ENCODE data around the gene CYBB.

Gene CYBB

DNA sequence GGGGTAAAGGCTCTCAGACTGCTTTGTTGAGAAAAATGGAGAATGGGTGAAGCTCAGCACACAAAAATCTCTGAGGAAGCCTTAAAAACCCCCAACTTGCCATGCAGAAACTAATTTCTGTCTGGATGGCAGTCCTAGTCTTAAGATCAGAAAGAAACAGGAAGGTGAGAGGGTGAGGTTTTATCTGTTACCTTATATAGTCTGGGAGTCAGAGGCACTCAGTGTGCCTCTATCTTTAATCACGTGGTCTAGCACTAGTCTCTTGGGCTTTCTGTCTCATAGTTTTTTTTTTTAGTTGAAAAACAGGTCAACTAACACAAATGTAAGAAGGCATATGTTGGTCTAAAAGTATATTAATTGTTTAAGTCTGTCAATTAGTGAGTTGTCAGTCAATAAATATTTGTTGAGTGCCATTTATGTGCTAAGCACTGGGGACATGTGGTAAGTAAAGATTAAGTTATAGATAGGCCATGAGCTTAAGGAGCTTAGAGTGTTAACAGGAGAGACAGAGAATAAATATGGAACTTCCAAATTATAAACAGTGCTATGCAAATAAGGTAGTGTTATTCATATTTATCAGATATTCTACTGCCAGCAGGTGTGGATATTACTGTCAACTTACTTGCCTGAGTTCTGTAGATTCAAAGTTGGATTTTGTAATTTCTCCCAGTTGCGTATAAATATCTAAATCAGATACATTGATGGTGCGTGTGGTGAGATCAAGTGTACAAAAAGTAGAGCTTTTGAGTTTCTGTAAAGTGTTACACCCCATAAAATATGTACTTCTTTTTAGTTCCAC, 7.0 kb downstream of the CYBB start:
- no peak for DNase-seq (ENCODE audit: low read depth)

DNA sequence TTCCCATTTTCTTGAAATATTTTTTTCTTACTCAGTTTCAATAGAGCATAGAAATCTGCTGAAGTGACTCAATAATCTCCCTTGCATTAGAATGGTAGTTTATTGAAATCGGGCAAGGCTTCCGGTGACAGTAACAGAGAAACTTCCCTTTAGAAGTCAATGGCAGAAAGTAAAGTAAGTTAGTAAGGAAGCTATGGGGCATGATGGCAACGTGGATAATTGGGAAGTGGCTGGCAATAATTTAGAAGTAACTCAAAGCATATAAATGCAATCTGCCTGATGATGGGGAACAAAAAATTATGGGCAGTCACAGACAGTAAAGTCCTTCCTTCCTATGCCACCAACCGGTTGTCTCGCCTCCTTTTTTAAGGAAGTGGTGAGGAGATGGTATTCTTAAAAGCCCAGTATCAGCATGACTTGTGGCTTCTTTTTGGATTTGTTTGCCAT, 7.6 kb downstream of the CYBB start:
- no peak for DNase-seq (ENCODE audit: low read depth)

DNA sequence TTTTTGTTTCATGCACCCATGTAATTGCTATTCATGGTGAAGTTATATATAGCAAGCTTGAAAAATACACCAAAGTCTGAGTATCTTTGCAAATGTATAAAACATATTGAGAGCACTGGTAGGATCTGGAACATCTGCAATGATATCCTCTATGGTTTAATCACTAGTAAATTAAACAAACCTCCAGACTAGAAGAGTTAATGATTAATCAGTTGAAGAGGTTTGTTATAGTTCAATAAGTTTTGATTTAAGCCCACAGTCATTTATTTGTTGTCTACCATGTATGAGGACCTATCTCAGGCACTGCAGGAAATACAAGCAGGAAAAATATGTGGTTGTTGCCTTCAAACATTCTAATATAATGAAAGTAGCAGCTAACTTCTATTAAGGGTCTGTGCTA, 16.5 kb downstream of the CYBB start:
- DNase-seq (ENCODE audit: low read depth): no peak

- no peak for DNase-seq (ENCODE audit: low read depth)
Measured at GRCh38 chrX:37796805-37797204, 16.9 kb downstream of the CYBB start.

DNA sequence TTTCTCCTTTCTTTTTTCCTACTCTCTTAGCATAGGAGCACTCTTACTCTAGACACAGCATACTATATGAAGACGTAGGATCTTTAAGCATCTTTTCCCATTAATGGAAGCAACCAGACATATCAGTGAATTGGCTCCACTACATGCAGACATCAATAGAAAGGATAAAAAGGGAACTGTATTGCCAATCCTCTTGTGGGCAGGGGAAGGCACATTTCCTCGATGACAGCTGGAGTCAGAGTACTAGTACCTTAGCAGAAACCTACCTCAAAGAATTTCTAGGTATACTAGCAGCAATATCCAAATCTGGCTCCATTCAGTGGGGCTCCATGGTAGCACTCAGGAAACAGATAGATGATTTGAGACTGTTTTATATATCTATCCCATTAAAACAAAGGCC, 20.1 kb downstream of the CYBB start:
- no peak for DNase-seq (ENCODE audit: low read depth)

DNA sequence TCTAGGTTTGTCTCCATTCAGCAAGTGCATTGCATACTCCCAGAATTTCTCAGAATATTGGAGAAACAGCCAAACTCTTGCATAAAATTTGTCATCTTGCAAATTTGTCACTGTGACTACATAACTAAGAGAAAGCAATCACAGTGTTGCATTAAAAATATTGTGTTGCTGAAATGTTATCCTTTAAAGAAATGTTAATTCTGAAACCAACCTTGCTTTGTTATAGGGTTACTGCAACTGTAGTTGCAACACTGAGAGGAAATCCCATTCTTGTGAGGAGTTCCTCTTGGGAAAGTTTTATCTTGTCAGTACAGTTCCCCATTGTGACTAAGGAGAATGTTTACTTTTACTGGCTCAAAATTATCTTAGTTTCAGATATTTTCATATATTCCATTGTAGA, 20.9 kb downstream of the CYBB start:
- DNase-seq (ENCODE audit: low read depth): no peak

GRCh38 chrX:37802028-37802427, 22.2 kb downstream of the CYBB start:
- no peak for DNase-seq (ENCODE audit: low read depth)

DNA sequence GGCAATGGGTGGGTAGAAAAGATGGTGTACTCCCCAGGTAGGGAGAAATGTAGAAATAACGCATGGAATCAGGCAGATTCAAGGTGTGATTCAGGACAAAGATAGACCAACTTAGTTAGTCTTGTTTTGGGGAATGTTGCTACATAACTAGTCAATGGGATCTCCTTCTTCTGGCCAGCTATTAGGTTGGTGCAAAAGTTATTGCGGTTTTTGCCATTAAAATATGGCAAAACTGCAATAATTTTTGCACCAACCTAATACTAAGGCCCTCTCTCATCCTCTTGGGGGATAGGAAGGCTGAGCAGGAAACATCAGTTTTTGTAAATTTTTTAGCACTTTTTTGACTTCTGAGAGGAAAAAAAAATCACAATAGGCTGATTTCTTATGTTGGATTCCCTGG, 23.2 kb downstream of the CYBB start:
- no peak for DNase-seq (ENCODE audit: low read depth)

- no peak for DNase-seq (ENCODE audit: low read depth)
Measured at GRCh38 chrX:37809970-37810369, 30.1 kb downstream of the CYBB start.

DNA sequence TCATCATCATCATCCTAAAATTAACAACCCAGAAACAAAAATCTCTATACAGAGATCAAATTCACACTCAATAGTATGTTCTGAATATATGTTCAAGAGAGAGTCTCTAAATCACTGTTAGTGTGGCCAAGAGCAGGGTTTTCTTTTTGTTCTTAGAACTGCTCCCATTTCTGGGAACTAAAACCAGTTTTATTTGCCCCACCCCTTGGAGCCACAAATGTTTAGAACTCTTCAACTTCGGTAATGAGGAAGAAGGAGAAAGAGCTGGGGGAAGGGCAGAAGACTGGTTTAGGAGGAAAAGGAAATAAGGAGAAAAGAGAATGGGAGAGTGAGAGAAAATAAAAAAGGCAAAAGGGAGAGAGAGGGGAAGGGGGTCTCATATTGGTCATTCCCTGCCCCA, 32.3 kb downstream of the CYBB start:
- no peak for DNase-seq (ENCODE audit: low read depth)

GRCh38 chrX:37813570-37813969, 33.7 kb downstream of the CYBB start:
- no peak for DNase-seq (ENCODE audit: low read depth)

- DNase-seq (ENCODE audit: low read depth): no peak
Measured at GRCh38 chrX:37815366-37815765, 35.5 kb downstream of the CYBB start.

DNA sequence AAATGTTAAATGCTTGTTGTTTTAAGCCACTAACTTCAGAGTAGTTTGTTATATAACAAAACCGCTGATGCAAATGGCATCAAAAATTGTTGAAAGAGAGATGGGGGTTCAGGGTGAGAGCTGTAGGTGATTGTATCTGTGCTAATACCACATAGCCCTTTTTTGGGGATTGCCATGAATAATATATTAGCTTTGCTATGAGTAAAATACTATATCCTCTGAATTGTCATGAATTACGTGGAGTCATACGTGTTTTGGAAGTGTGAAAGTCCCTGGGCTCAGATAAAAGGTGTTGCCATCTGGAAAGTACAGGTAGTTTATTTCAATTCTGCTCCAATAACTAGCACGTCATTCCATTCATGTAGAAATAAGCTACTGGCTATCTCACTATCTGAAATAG, 36.9 kb downstream of the CYBB start:
- DNase-seq (ENCODE audit: low read depth): no peak

- no peak for DNase-seq (ENCODE audit: low read depth)
Measured at GRCh38 chrX:37817176-37817575, 37.3 kb downstream of the CYBB start.

DNA sequence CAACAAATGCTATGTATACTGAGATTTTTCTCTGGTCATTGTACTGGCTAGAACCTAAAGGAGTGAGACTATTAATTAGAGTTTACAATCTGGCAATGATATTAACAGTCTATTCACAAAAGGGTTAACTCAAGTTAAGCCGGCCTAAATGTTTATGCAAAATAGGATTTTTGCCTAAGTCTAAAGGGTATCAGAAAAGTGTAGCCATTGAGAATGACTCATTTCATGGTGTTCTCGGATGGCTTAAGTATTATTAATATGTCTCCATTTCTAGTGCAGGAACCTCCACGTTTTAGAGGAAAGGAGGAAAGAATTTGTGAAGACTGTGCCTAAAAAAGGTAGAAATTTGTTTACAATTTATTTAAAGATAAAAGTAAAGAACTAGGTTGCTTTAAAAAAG, 37.7 kb downstream of the CYBB start:
- DNase-seq (ENCODE audit: low read depth): no peak

DNA sequence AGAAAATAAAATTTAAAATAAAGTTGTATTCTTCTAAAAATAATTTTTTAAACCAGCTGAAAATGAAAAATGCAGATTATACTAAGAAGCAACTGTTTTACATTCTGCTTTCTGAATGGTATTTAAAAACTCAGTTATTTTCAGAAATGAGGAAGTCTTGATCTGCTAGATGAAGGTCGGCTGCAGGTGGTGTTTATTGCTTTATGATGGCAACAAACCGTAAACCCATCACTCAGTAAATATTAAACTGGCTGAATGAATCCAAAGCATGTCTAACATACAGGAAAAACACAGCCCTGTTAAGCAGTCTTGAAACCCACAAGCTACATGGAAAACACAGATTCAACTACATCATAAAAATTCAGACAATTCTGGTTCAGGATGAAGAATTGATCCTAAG, 38.2 kb downstream of the CYBB start:
- no peak for DNase-seq (ENCODE audit: low read depth)

GRCh38 chrX:37820646-37821045, 40.8 kb downstream of the CYBB start:
- DNase-seq (ENCODE audit: low read depth): no peak

DNA sequence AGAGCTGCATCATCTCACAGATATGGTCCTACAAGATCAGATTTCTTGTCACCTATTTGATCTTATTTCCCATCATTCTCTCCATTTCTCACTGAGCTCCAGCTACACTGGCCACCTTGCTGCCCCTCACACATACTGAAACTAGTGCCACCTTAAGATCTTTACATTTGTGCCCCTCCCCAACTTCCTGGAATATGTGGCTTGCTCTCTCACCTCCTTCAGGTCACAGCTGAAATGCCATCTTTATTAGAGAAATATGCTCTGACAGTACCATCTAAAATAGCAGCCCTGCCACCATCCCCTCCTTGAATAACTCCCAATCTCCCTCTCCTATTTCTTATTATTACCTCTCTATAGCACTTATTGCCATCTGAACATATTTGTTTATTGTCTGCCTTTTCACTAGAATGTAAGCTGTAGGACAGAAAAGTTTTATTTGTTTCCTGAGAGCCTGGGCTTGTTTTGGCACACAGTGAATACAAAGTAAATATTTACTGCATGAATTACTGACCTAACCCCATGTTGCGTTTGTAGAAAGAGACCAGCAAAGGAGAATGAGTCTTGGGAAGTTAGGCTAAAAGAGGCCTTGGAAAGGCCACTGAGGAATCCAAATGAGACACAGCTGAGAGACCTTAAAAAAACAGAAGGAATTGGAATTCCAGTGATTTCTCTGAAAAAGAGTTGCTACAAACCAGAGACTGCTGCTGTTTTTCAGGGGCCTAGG, 44.8 kb downstream of the CYBB start:
- DNase-seq (ENCODE audit: low read depth): no peak

- peak; percentile 21 for DNase-seq (ENCODE audit: low read depth)
Measured at GRCh38 chrX:37825215-37825842, 45.5 kb downstream of the CYBB start.

DNA sequence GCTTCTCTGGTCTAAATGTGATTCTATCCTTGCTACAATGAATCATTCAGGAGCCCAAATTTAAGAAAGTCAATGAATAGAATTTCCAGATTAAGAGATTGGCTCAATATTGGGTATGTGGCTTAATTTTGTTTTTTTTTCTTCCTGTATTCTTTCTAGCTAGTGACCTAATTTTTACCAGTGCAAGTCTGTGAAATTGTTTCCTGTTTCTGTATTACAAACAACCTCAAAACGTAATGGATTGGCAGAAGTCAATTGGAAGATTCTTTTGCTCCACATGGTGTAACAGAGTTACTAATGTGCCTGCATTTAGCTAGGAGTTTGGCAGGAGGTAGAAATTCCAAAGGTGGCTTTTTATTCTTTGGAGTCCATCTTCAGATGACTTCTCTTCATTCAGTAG, 49.9 kb downstream of the CYBB start:
- no peak for DNase-seq (ENCODE audit: low read depth)

DNA sequence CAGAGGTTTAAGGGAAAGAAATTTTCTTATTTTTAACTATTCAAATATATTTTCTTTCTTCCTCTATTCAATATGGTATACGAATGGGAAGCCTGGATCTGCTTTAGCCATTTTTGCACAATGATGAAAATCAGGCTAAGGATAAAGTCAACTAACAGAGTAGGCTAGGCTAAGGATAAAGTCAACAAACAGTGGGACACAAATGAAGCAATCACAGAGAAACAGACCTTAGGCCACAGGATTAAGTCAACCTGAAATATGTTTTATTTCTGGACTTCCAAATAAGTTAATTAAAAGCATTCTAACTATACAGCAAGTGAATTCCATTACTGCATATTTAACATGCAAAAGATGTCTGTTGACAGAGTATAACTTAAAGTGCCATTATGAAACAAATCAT, 50.5 kb downstream of the CYBB start:
- DNase-seq (ENCODE audit: low read depth): no peak

- DNase-seq (ENCODE audit: low read depth): no peak
Measured at GRCh38 chrX:37834937-37835336, 55.1 kb downstream of the CYBB start.

DNA sequence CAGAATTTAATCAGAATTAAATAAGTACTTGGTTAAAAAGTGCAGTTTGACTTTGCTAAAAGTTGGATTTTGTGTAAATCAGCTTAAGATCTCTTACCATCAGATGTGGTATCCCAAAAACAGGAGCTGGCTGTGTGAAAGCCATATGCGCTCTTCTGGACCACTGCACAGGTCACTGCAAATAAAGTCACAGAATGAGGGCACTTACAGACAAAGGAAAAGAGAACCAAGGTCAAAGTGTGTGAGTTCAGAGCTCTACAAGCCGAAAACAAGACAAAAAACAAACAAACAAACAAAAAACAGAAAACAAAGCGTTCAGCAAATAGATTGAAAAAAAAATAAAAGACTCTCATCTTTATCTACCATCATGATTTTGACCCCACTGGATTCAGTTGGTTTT, 61.1 kb downstream of the CYBB start:
- no peak for DNase-seq (ENCODE audit: low read depth)
